Epithelial cell of esophagus (primary cell): ENCODE data around the gene NSRP1.
"Not testable (repeated sequence)": the region's sequence is repeated elsewhere in the genome, so short reads cannot be mapped to it uniquely, and the experiment has no call there.

Experiments used
- DNase-seq: peaks from one replicate; pipeline ENCODE4 v3.0.0; 2010; ENCODE audit warnings: low read depth
- H3K4me3 ChIP-seq: 2 replicates; pipeline ENCODE4 v1.5.1; 2011; ENCODE audit warnings: mild to moderate bottlenecking, low read length, control low read depth
- CTCF ChIP-seq: IDR thresholded peaks from 2 replicates; pipeline ENCODE4 v1.5.1; 2011; ENCODE audit warnings: low read depth, mild to moderate bottlenecking, low read length, control low read depth, inconsistent platforms; ENCODE audit not compliant: insufficient read depth; ENCODE audit errors: missing control alignments

Gene NSRP1

DNA sequence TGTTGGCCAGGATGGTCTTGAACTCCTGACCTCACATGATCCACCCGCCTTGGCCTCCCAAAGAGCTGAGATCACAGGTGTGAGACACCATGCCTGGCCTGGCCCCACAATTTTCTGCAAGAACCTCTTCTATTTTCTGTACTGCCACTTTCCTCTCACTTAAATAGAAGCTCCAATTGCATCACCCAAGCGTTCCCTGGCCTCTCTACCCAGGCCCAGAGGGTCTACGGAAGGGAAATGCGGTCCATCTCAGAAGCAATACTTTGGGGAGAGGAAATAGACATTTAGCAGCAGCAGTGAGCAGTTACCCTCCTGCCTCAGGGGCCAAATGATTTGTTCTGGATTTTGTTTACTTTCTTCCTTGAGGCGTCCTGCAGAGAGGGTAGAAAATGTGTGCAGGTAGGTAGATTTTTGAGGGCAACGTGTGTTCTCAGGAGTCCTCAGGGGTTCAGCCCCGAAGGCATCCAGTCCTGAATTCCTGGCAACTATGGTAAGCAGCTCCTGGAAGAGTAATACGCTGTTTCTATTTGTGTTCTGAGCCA lies 107.9 kb downstream of the NSRP1 start:
- no peak for DNase-seq
- no peak for TF ChIP-seq CTCF
- no peak overlapping the region for H3K4me3 ChIP-seq

- TF ChIP-seq CTCF, result no peak
- no peak overlapping the region for H3K4me3 ChIP-seq
- DNase-seq, result peak; percentile 86
Observed at GRCh38 chr17:30225112-30225511, 108.5 kb downstream of the NSRP1 start.

DNA sequence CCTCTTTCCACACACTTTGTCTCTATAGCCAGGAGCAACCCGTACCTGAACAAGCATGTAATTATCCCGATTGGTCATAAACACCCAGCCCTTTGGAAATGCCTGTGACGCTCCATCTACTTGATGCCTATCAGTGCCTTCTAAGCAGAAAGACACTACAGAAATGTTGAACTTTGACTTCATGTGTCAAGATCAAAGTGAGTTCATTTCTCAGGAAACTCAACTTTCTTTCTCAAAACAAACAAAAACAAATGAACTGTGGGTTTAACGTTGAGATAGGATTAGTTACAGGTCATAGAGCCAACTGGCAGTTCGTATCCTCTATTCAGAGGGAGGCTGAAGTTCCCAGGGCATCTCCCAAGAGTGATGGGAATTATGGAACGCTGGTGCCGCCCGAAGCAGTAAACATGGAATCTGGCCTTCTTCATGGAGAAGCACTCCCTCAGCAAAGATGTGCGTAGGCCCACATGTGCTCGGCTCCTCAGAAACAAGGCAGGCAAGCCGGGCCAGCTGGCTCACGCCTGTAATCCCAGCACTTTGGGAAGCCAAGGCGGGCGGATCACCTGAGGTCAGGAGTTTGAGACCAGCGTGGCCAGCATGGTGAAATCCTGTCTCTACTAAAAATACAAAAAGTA lies 109.4 kb downstream of the NSRP1 start:
- no peak for TF ChIP-seq CTCF
- no peak overlapping the region for H3K4me3 ChIP-seq
- peak; percentile 33 for DNase-seq

DNA sequence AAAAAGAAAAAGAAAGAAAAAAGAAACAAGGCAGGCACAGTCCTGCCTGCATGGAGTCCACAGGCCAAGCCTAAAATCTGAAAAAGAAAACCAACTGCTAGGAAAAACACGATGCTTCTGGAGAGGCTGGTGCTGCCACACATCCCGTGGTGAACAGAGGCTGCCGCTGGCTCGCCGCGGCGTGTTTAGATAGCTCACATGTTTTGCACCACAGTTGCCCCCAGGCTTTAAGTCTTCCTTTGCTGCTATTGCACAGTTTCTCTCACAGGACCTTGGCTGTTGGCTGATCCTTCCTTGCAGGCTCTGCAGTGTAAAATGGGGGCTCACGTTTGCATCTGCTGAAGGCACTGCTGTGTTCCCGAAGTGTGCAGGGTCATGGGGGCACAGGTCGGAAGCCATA lies 110.3 kb downstream of the NSRP1 start:
- TF ChIP-seq CTCF, result no peak
- no peak overlapping the region for H3K4me3 ChIP-seq
- peak; percentile 81 for DNase-seq

- no peak for TF ChIP-seq CTCF
- DNase-seq, result no peak
- H3K4me3 ChIP-seq, result no peak overlapping the region
Observed at GRCh38 chr17:30228011-30228410, 111.4 kb downstream of the NSRP1 start.

GRCh38 chr17:30229012-30229411 lies 112.4 kb downstream of the NSRP1 start:
- no peak overlapping the region for H3K4me3 ChIP-seq
- peak; percentile 72 for DNase-seq
- no peak for TF ChIP-seq CTCF

GRCh38 chr17:30230009-30230408 lies 113.4 kb downstream of the NSRP1 start:
- DNase-seq, H3K4me3 ChIP-seq: not testable (repeated sequence)
